Measurements from ENCODE around the gene TDRKH. TPM values are rescaled to one million over a fixed set of nuclear protein-coding genes. Genes with fewer than 3 reads are reported as not detected.

Gene TDRKH
- total RNA-seq, 2 donors from 2014 or later: 21.1 to 25.0 TPM

DNA sequence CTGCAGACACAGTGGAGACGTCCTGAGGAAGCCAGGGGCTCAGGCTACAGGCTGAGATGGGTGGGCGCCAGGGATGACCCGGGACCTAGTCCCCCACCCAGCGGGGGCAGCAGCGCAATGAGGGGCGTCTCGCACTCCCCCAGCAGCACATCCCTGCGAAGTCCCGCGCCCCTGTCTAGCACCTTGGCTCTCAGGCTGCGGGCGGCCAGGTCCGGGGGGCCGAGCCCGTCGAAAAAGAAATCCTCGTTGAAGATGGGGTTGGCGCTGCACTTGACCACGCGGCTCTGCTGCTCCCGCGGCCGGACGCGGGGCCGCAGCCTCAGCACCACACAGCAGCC is 47.6 kb upstream of the TDRKH start:
- peak overlapping the region; percentile 8 to 17 for H3K4me3 ChIP-seq

DNA sequence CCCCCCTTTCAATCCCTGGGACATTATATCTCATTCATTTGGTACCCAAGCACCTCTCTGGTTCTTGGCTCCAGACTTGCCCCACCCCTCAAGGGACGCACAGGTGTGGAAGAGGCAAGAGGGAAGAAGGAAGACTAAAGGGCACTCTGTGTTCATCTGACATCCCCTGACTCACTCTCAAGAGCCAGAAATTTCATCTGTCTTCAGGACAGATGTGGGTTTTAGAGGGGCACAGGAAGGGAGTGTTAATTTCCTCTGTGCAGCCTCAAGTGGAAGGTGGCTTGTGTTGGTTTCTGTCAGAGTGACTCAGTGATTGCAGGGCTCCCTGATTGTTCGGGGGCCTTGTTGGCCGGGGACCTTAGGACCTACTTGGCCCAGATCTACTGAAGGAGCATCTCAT is 46.9 kb upstream of the TDRKH start:
- Histone ChIP-seq H3K9me3 (no peaks in the 10 kb centered on the region), H3K4me1 (replicated peaks) (peaks cover 25% of the 10 kb centered on the region), H3K4me3 (no peak overlapping the region), H3K27me3 (replicated peaks; ENCODE audit: insufficient read depth) (no peaks in the 10 kb centered on the region), H3K36me3 (no peaks in the 10 kb centered on the region), H3K27ac (peak overlapping the region; percentile 64 to 68)
- 60% methylated on average over 3 of the region's 3 CpGs for WGBS
- DNase-seq (ENCODE audit: low spot score): no peak
- TF ChIP-seq POLR2AphosphoS5 (IDR thresholded peaks at IDR 0.05) (no peak), POLR2A (IDR thresholded peaks at IDR 0.05) (no peak)
- TF ChIP-seq, protein P1, sequence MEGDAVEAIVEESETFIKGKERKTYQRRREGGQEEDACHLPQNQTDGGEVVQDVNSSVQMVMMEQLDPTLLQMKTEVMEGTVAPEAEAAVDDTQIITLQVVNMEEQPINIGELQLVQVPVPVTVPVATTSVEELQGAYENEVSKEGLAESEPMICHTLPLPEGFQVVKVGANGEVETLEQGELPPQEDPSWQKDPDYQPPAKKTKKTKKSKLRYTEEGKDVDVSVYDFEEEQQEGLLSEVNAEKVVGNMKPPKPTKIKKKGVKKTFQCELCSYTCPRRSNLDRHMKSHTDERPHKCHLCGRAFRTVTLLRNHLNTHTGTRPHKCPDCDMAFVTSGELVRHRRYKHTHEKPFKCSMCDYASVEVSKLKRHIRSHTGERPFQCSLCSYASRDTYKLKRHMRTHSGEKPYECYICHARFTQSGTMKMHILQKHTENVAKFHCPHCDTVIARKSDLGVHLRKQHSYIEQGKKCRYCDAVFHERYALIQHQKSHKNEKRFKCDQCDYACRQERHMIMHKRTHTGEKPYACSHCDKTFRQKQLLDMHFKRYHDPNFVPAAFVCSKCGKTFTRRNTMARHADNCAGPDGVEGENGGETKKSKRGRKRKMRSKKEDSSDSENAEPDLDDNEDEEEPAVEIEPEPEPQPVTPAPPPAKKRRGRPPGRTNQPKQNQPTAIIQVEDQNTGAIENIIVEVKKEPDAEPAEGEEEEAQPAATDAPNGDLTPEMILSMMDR (IDR thresholded peaks at IDR 0.05): no peak
- intact Hi-C loops (cut with DNase I): no loop called here

More for the DNA sequence above, 47.6 kb upstream of the TDRKH start:
- no peak for TF ChIP-seq POLR2A (IDR thresholded peaks at IDR 0.05)
- no peak for TF ChIP-seq POLR2AphosphoS5 (IDR thresholded peaks at IDR 0.05)
- TF ChIP-seq, protein P1 (IDR thresholded peaks at IDR 0.05): no peak
- Histone ChIP-seq H3K27ac (peak overlapping the region; percentile 64 to 68), H3K9me3 (no peaks in the 10 kb centered on the region), H3K36me3 (no peaks in the 10 kb centered on the region), H3K27me3 (replicated peaks; ENCODE audit: insufficient read depth) (no peaks in the 10 kb centered on the region), H3K4me1 (replicated peaks) (peaks cover 25% of the 10 kb centered on the region)
- 30% methylated on average over 18 of the region's 26 CpGs for WGBS
- intact Hi-C loops (cut with DNase I): no loop called here
- DNase-seq (ENCODE audit: low spot score): no peak

DNA sequence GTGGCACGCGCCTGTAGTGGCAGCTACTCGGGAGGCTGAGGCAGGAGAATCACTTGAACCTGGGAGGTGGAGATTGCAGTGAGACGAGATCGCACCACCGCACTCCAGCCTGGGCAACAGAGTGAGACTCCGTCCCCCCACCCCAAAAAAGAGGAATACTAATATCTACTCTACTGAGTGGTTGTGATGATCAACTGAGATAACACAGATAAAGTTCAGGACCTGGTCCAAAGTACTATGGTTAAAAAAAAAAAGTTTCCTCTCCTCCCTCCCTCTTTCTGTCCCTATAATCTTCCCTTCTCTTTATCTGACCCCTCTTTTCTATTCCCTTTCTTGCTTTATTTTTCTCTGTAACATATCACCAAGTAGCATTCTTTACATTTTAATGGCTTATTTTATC is 45.3 kb upstream of the TDRKH start:
- 95% methylated on average over 7 of the region's 7 CpGs for WGBS
- peaks cover 25% of the 10 kb centered on the region for H3K4me1 ChIP-seq (replicated peaks)
- no peak overlapping the region for H3K4me3 ChIP-seq
- no peaks in the 10 kb centered on the region for H3K27me3 ChIP-seq (replicated peaks; ENCODE audit: insufficient read depth)
- no peaks in the 10 kb centered on the region for H3K36me3 ChIP-seq
- peak overlapping the region; percentile 64 to 68 for H3K27ac ChIP-seq
- intact Hi-C loops (cut with DNase I): no loop called here
- no peak for DNase-seq (ENCODE audit: low spot score)
- no peaks in the 10 kb centered on the region for H3K9me3 ChIP-seq
- TF ChIP-seq, protein P1 (IDR thresholded peaks at IDR 0.05): no peak
- TF ChIP-seq POLR2AphosphoS5 (IDR thresholded peaks at IDR 0.05) (no peak), POLR2A (IDR thresholded peaks at IDR 0.05) (no peak)

DNA sequence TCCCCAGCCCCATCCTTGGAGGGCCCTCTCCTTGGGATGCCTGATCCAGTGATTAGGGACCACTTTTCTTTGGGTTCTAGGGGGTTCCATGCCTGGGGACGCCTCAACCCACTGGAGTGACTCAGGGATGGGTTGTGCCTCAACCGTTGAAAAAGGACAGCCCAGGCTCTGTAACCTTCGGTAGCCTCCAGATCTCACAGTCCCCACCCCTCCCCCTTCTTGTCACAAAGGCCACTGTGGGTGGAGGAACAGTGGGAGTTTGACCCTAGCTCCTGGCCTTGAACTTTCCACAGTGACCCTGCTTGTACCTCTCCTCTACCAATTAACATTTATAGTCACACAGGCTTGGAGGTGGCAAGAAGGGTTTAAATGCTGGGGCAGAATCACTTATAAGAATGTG is 43.9 kb upstream of the TDRKH start:
- TF ChIP-seq POLR2AphosphoS5 (IDR thresholded peaks at IDR 0.05) (no peak), POLR2A (IDR thresholded peaks at IDR 0.05) (no peak)
- TF ChIP-seq, protein P1 (IDR thresholded peaks at IDR 0.05): no peak
- Histone ChIP-seq H3K9me3 (no peaks in the 10 kb centered on the region), H3K36me3 (no peaks in the 10 kb centered on the region), H3K27me3 (replicated peaks; ENCODE audit: insufficient read depth) (no peaks in the 10 kb centered on the region), H3K27ac (no peak overlapping the region), H3K4me1 (replicated peaks) (peaks cover 29% of the 10 kb centered on the region), H3K4me3 (no peak overlapping the region)
- 68% methylated on average over 3 of the region's 3 CpGs for WGBS
- no peak for DNase-seq (ENCODE audit: low spot score)
- intact Hi-C loops (cut with DNase I): no loop called here

DNA sequence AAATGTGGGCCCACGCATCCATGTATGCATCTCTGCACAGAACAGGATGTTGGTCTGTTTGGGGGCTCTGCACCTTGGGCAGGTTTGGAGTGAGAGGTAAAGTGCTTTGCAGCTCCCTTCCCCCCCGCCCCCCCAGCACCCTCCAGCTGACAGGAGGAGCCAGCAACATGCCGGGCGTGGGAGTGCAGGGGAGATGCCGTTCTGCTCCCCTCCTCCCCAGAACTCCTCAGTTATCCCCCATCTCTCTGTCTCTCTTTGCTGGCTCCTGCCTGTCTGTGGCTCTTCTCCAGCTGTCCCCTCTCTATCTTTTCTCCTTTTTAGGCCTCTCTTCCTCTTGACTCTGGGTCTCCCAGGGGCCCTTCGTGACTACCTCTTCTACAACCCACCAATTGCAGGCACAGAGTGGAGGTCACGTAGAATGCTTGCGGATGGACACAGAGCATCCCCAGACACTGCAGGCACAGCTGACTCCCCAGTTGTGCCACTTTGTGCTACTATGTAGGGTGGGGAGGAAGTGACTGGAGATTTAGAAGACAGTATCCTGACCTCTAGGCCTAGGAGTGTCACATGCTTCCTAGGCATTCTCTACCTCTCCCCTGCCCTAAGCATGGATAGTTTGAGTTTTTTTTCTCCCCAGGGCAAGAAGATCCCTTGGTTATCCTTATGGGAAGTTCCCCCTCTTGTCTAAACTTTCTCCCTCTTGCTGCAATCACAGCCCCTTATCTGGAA is 43.0 kb upstream of the TDRKH start:
- Histone ChIP-seq H3K4me3 (no peak overlapping the region), H3K9me3 (no peaks in the 10 kb centered on the region), H3K27me3 (replicated peaks; ENCODE audit: insufficient read depth) (no peaks in the 10 kb centered on the region), H3K36me3 (no peaks in the 10 kb centered on the region), H3K27ac (peak overlapping the region; percentile 63 to 89), H3K4me1 (replicated peaks) (peaks cover 29% of the 10 kb centered on the region)
- WGBS: 63% methylated on average over 8 of the region's 8 CpGs
- intact Hi-C loops (cut with DNase I): no loop called here
- DNase-seq (ENCODE audit: low spot score): no peak
- TF ChIP-seq POLR2A (IDR thresholded peaks at IDR 0.05) (no peak), POLR2AphosphoS5 (IDR thresholded peaks at IDR 0.05) (no peak)
- TF ChIP-seq, protein P1 (IDR thresholded peaks at IDR 0.05): no peak
